Measurements from ENCODE around the gene HIC1.

The HIC1 gene

DNA sequence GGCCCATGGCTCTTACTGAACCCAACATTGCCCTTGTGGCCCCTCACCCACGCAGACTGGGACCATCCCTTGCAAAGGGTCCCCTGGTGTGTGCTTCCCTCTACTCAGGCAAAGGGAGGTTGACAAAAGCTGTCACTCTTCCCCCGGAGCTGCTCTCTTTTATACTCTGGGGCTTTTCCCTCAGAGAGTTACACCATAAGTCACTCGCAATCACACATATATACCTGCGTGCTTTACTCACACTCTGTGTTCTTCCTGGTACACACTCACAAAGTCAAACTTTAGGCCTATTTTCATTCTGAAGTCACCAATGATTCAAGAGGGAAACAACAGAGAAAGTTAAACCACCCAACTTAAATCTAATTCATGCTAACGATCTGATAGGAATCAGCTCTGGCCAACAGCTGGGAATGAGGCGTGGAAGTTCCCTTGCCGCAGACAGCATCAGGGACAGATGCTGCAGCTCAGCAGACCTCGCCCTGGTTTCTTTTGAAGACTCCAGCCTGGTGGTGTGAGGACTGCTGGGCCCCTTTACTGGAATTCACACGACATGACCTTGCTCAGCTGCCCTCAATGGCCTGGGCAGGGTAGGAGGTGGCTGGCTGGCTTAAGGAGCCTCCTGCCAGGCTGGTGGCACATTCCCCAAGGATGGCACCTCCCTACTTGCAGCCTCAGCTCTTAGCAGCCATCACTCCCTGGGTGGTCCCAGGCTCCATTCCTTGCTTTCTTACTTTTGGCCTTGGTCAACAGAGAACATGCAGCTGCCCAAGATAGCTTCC is 27.3 kb downstream of the HIC1 start:
- no peak overlapping the region for H3K27ac ChIP-seq
- H3K27me3 ChIP-seq (ENCODE audit: insufficient read depth, low read depth, severe bottlenecking), result no peaks in the 10 kb centered on the region
- no peaks in the 10 kb centered on the region for H3K9me3 ChIP-seq (ENCODE audit: severe bottlenecking)
- no peak for DNase-seq
- H3K4me3 ChIP-seq (ENCODE audit: low read depth, low read length), result no peak overlapping the region
- TF ChIP-seq CTCF (IDR thresholded peaks at IDR 0.05; ENCODE audit: low read depth, low read length), result no peak
- H3K36me3 ChIP-seq, result peaks cover 61% of the 10 kb centered on the region

DNA sequence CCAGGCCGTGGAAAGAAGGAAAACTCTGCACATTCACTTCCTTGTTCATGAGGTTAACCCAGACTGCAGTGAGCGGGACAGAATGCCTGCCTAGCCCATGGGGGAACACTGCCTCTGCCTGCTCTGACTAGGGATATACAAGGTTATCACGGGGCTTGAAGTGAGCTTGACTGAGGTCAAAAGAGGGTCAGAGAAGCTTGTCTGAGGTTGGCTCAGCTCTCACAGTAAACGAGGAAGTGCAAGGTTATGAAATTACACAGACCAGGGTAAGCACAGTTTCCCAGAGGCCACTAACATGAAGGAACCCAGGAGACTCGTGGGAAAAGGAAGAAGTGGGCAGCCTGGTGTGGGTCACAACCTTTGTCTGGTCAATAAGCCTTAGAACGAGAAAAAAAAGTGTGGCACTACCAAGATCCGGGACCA is 28.7 kb downstream of the HIC1 start:
- Histone ChIP-seq H3K27ac (no peak overlapping the region), H3K36me3 (peaks cover 49% of the 10 kb centered on the region)

DNA sequence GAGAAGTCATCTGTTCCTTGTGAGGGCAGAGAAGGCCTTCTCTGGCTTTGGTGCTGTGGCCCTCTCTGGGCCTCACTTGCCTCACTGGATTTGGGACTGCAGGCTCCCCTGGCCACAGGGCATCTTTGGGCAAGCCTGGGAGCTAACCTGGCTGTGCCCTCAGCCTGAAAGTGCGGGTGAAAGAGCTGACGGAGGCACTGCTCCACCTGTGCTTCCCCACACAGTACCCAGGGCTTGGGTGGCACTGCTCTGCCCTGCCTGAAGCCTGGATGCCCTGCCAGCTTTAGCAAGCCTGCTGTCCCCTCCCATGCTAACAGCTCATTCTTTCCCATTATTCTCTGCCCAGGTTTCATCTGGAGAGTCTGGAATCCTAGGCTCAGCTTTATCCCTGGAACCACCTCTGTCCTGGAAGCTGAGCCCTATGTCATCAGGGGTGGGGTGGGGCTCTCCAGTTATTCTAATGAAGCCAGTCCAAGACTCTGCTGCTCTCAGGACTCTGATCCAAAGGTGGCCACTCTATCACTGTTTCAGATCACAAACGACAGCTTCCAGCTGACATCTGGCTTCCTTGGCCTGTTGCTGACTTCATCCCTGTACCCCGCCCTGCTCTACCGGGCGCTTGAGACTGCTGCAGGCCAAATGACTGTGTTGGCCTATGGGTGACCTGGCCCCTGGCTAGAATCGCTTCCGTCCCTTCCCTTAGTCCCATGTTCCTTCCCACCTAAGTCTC is 29.3 kb downstream of the HIC1 start:
- Histone ChIP-seq H3K27ac (no peak overlapping the region; the same call in 1 of the 2 replicates), H3K36me3 (peaks cover 43% of the 10 kb centered on the region), H3K4me3 (ENCODE audit: low read depth, low read length) (no peak overlapping the region), H3K9me3 (ENCODE audit: severe bottlenecking) (no peaks in the 10 kb centered on the region), H3K27me3 (ENCODE audit: insufficient read depth, low read depth, severe bottlenecking) (no peaks in the 10 kb centered on the region)
- no peak for TF ChIP-seq CTCF (IDR thresholded peaks at IDR 0.05; ENCODE audit: low read depth, low read length)
- peak; percentile 18 for DNase-seq

More for the DNA sequence above, 28.7 kb downstream of the HIC1 start:
- Histone ChIP-seq H3K9me3 (ENCODE audit: severe bottlenecking) (no peaks in the 10 kb centered on the region), H3K4me3 (ENCODE audit: low read depth, low read length) (no peak overlapping the region), H3K27me3 (ENCODE audit: insufficient read depth, low read depth, severe bottlenecking) (no peaks in the 10 kb centered on the region)
- no peak for DNase-seq
- TF ChIP-seq CTCF (IDR thresholded peaks at IDR 0.05; ENCODE audit: low read depth, low read length), result no peak

DNA sequence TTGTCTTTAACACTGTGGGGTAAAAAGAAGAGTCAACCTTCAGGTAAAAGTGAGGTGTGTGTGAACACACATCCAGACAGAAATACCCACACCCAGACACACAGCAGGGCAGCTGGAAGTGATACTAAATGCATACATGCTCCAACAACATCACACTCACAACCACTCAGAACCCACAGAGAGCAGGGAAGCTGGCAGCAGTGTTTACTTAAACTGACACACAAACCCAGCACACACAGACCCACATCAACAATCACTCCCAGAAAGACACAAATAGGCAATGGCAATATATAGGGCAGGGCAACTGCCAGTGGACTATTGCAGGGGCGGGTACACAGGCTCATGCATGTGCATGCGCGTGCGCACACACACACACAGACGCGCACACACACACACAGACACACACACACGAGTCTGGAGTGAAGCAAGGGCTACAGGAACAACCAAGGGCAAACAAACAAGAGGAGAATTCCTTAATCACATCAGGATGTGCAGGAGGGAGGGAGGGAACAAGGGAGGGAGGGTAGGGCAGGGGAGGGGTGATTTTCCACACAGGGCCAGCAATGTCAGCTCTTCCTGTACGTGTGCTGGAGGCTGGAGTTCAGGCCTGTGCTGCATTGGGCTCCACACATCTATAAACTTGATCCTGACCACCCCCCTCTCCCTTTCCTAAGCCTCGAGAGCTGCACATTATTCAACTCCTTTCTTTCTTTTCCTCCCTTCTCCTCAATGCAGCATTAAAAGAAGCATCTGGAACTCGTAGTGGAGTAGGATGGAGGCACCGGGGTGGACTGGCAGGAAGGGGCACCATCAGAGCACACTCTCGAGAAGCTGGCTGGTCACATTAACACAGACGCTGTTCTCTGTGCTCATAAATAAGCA is 30.1 kb downstream of the HIC1 start:
- H3K36me3 ChIP-seq, result peaks cover 35% of the 10 kb centered on the region
- H3K9me3 ChIP-seq (ENCODE audit: severe bottlenecking), result no peaks in the 10 kb centered on the region
- no peaks in the 10 kb centered on the region for H3K27me3 ChIP-seq (ENCODE audit: insufficient read depth, low read depth, severe bottlenecking)
- DNase-seq, result no peak
- no peak for TF ChIP-seq CTCF (IDR thresholded peaks at IDR 0.05; ENCODE audit: low read depth, low read length)
- peak overlapping the region; percentile 10; the same call in 1 of the 2 replicates for H3K27ac ChIP-seq
- no peak overlapping the region for H3K4me3 ChIP-seq (ENCODE audit: low read depth, low read length)

GRCh38 chr17:2085648-2085949 is 30.7 kb downstream of the HIC1 start:
- H3K36me3 ChIP-seq, result peaks cover 29% of the 10 kb centered on the region
- H3K9me3 ChIP-seq (ENCODE audit: severe bottlenecking), result no peaks in the 10 kb centered on the region
- no peak overlapping the region for H3K27ac ChIP-seq
- TF ChIP-seq CTCF (IDR thresholded peaks at IDR 0.05; ENCODE audit: low read depth, low read length), result no peak
- DNase-seq, result no peak
- H3K4me3 ChIP-seq (ENCODE audit: low read depth, low read length), result no peak overlapping the region
- no peaks in the 10 kb centered on the region for H3K27me3 ChIP-seq (ENCODE audit: insufficient read depth, low read depth, severe bottlenecking)

All from WERI-Rb-1 (cell line).